Measurements from ENCODE around the gene DAGLA. TPM values are rescaled to one million over a fixed set of nuclear protein-coding genes. Genes with fewer than 3 reads are reported as not detected.

The DAGLA gene
- total RNA-seq, 1 donor from 2014 or later: 4.8 TPM

DNA sequence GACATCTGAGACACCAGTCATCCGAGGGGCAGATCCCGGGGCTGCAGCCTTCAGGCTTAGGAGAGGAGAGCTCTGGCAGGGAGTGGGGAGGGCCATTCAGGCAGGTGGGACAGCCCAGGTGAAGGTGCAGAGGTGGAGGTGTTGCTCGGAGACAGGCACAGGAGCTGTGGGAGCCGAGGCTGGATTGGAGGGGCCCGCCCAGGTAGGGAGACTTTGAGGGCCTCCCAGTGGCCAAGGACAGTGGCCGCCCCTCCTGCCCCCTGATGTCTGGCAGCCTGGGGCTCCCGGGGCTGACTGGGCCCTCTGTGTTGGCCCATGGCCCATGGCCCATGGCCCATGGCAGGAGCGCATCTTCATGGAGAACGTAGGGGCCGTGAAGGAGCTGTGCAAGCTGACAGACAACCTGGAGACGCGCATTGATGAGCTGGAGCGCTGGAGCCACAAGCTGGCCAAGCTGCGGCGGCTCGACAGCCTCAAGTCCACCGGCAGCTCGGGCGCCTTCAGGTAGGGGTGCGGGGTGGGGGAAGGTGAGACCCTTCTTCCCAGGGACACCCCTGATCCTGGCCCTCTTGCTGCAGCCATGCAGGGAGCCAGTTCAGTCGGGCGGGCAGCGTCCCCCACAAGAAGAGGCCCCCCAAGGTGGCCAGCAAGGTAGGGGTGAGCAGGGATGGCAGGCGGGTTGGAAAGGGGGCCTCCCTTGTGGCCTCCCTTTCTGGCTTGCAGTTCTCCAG is 98.9 kb downstream of the DAGLA start:
- TF ChIP-seq, protein P1, sequence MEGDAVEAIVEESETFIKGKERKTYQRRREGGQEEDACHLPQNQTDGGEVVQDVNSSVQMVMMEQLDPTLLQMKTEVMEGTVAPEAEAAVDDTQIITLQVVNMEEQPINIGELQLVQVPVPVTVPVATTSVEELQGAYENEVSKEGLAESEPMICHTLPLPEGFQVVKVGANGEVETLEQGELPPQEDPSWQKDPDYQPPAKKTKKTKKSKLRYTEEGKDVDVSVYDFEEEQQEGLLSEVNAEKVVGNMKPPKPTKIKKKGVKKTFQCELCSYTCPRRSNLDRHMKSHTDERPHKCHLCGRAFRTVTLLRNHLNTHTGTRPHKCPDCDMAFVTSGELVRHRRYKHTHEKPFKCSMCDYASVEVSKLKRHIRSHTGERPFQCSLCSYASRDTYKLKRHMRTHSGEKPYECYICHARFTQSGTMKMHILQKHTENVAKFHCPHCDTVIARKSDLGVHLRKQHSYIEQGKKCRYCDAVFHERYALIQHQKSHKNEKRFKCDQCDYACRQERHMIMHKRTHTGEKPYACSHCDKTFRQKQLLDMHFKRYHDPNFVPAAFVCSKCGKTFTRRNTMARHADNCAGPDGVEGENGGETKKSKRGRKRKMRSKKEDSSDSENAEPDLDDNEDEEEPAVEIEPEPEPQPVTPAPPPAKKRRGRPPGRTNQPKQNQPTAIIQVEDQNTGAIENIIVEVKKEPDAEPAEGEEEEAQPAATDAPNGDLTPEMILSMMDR (IDR thresholded peaks at IDR 0.05): no peak
- no peaks in the 10 kb centered on the region for H3K27me3 Mint-ChIP-seq (ENCODE audit: low read depth)
- H3K9me3 Mint-ChIP-seq (ENCODE audit: low read depth): no peaks in the 10 kb centered on the region
- H3K4me1 Mint-ChIP-seq (ENCODE audit: low read depth): peaks cover 9% of the 10 kb centered on the region
- DNase-seq (ENCODE audit: low spot score): peak; percentile 86
- no peak overlapping the region for H3K27ac Mint-ChIP-seq (ENCODE audit: unreplicated experiment)
- no peak overlapping the region for H3K4me3 Mint-ChIP-seq (ENCODE audit: unreplicated experiment)
- no peaks in the 10 kb centered on the region for H3K36me3 Mint-ChIP-seq (ENCODE audit: low read depth)

DNA sequence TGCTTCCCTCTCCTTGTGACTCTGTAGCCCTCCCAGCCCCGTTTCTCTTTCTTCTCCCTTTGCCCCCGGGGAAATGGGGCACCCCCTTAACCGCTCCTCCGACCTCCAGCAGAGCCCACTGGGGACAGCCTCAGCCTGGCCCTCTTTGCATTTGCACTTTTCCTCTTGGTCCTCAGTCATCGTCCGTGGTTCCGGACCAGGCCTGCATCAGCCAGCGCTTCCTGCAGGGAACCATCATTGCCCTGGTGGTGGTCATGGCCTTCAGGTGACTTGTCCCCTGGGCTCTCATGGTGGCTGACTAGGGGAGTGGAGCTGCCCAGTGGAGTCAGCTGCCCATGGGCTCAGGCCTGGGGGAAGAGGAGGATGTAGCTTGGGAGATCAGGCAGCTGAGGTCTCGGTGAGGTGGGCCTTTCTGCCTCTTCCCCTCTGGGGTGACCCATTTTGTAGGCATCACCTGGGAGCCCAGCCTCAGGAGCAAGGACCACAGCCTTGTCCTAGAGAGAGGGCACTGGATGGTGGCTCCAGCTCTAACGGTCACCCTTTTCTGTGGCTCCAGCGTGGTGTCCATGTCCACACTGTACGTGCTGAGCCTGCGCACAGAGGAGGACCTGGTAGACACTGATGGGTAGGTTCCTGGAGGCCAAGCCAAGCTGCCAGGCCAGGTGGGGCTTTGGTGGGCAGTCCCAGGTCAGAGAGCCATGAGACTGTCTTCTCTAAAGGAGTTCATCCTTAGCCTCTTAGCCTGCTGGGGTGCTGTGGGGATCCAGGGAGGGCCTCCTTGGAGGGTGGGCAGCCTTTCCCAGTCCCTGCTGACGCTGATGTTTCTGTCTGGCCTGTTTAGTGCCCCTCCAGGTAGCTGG is 99.7 kb downstream of the DAGLA start:
- Mint-ChIP-seq H3K36me3 (ENCODE audit: low read depth) (peaks cover 2% of the 10 kb centered on the region), H3K27me3 (ENCODE audit: low read depth) (no peaks in the 10 kb centered on the region), H3K4me1 (ENCODE audit: low read depth) (peaks cover 17% of the 10 kb centered on the region), H3K4me3 (ENCODE audit: unreplicated experiment) (no peak overlapping the region), H3K9me3 (ENCODE audit: low read depth) (no peaks in the 10 kb centered on the region), H3K27ac (ENCODE audit: unreplicated experiment) (no peak overlapping the region)
- no peak for DNase-seq (ENCODE audit: low spot score)
- TF ChIP-seq, protein P1 (IDR thresholded peaks at IDR 0.05): no peak

DNA sequence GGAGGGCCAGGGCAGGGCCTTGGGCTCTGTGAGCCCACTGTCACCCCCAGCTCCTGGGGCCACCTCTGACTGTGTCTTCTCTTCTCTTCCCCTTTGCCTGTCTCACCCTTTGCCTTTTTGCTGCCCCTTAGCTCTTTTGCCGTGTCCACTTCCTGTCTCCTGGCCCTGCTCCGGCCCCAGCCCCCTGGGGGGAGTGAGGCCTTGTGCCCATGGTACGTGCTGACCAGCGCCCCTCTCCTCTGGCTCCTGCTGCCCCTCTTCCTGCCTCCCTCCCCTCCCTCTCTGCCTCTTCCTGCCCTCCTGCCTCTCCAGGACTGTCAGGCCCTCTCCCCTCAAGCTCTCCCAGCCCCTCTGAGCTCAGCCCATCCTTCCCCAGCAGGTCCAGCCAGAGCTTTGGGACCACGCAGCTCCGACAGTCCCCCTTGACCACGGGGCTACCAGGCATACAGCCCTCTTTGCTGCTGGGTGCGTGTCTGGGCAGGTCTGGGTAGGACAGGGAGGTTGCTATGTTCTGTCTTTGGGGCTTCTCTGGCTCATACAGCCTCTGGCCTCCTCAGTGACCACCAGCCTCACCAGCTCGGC is 100.5 kb downstream of the DAGLA start:
- peaks cover 6% of the 10 kb centered on the region for H3K36me3 Mint-ChIP-seq (ENCODE audit: low read depth)
- H3K4me3 Mint-ChIP-seq (ENCODE audit: unreplicated experiment): no peak overlapping the region
- no peaks in the 10 kb centered on the region for H3K9me3 Mint-ChIP-seq (ENCODE audit: low read depth)
- H3K27ac Mint-ChIP-seq (ENCODE audit: unreplicated experiment): no peak overlapping the region
- TF ChIP-seq, protein P1 (IDR thresholded peaks at IDR 0.05): no peak
- no peaks in the 10 kb centered on the region for H3K27me3 Mint-ChIP-seq (ENCODE audit: low read depth)
- DNase-seq (ENCODE audit: low spot score): no peak
- H3K4me1 Mint-ChIP-seq (ENCODE audit: low read depth): peaks cover 20% of the 10 kb centered on the region

DNA sequence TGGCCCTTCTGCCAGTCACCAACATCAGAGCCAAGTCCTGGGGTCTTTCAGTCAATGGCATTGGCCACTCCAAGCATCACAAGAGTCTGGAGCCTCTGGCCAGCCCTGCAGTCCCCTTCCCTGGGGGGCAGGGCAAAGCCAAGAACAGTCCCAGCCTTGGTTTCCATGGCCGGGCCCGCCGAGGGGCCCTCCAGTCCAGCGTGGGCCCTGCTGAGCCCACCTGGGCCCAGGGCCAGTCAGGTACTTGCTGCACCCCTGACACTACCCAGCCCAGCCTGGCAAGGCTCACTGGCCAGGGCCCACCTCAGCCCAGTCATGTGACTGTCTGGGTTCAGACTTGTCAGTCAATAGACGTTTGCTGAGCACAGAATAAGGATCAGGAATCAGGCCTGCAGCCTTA is 101.4 kb downstream of the DAGLA start:
- Mint-ChIP-seq H3K9me3 (ENCODE audit: low read depth) (no peaks in the 10 kb centered on the region), H3K4me3 (ENCODE audit: unreplicated experiment) (no peak overlapping the region), H3K4me1 (ENCODE audit: low read depth) (peaks cover 20% of the 10 kb centered on the region), H3K36me3 (ENCODE audit: low read depth) (peaks cover 6% of the 10 kb centered on the region), H3K27ac (ENCODE audit: unreplicated experiment) (no peak overlapping the region), H3K27me3 (ENCODE audit: low read depth) (no peaks in the 10 kb centered on the region)
- DNase-seq (ENCODE audit: low spot score): peak; percentile 79
- TF ChIP-seq, protein P1 (IDR thresholded peaks at IDR 0.05): no peak

DNA sequence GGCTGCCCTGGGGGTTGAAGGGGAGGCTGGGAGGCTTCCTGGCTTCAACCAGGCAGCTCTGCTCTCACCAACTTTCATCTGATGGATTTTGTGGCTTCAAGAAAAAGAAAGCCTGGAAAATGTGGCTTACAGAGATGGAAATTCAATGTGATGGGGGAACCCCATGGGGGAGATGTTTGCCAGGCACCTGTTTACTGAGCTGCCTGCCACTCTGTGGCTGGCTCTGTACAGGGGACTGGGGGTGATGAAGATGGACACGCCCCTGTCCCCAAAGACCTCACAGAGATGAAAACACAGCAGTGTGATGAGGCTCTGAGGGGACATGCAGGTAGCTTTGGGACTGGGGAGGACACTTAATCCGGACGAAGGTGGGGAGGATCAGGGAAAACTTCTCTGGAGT is 102.1 kb downstream of the DAGLA start:
- Mint-ChIP-seq H3K9me3 (ENCODE audit: low read depth) (no peaks in the 10 kb centered on the region), H3K36me3 (ENCODE audit: low read depth) (peaks cover 6% of the 10 kb centered on the region), H3K27ac (ENCODE audit: unreplicated experiment) (no peak overlapping the region), H3K4me1 (ENCODE audit: low read depth) (peaks cover 20% of the 10 kb centered on the region), H3K4me3 (ENCODE audit: unreplicated experiment) (no peak overlapping the region), H3K27me3 (ENCODE audit: low read depth) (no peaks in the 10 kb centered on the region)
- TF ChIP-seq, protein P1 (IDR thresholded peaks at IDR 0.05): no peak
- no peak for DNase-seq (ENCODE audit: low spot score)
